ENCODE results near the gene CAPN12. TPM values are rescaled to one million over a fixed set of nuclear protein-coding genes. Genes with fewer than 3 reads are reported as not detected.

Gene CAPN12
- total RNA-seq, 2 donors from 2014 or later, result 0.74 to 0.90 TPM

DNA sequence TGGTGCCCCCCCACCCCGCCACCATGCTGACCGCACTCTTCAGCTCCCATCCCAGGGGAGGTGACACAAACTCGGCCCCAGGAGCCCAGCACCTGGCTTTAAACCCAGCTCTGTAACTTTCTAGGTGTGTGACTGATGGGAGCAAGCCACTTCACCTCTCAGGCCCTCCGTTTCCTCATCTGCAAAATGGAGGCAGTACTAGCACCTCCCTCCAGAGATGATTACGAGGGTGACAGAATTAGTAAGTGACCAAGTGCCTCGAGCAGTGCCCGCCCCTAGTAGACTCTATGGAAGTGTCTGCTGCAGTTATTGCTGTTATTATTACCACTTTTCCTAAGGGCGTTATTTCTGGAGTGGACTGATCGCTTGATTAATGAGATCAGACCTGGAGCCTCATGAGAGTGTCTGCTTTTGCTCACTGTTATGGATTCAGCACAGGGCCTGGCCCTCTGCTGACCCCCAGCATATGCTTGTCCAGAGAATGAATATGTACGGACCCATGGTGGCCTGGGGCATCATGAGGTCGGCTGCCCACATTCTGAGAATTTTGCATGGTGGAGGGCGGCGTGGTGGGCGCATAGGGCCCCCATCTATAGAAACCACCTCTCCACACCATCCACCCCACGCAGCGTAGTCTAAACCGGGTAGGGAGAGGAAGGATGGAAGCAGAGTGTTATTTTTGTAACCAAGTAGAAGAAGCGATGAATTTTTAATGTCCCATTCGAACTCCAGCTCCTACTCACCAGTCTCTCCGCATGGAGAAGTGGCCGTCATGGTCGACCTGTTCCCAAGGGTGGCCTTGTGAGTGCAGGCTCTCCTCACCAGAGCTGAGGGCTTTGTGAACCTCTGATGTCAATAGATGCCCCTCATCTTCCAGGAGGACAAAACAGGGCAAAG, 48.2 kb downstream of the CAPN12 start:
- no peak for DNase-seq (ENCODE audit: low spot score)
- H3K27me3 ChIP-seq, result no peaks in the 10 kb centered on the region
- no peaks in the 10 kb centered on the region for H3K9me3 ChIP-seq
- TF ChIP-seq, protein P1, sequence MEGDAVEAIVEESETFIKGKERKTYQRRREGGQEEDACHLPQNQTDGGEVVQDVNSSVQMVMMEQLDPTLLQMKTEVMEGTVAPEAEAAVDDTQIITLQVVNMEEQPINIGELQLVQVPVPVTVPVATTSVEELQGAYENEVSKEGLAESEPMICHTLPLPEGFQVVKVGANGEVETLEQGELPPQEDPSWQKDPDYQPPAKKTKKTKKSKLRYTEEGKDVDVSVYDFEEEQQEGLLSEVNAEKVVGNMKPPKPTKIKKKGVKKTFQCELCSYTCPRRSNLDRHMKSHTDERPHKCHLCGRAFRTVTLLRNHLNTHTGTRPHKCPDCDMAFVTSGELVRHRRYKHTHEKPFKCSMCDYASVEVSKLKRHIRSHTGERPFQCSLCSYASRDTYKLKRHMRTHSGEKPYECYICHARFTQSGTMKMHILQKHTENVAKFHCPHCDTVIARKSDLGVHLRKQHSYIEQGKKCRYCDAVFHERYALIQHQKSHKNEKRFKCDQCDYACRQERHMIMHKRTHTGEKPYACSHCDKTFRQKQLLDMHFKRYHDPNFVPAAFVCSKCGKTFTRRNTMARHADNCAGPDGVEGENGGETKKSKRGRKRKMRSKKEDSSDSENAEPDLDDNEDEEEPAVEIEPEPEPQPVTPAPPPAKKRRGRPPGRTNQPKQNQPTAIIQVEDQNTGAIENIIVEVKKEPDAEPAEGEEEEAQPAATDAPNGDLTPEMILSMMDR (IDR thresholded peaks at IDR 0.05), result no peak
- H3K4me3 ChIP-seq, result no peak overlapping the region
- H3K27ac ChIP-seq, result peak overlapping the region; percentile 90 to 93
- peaks cover 34% of the 10 kb centered on the region for H3K36me3 ChIP-seq
- peaks cover 3 to 100% of the 10 kb centered on the region in 2 donors for H3K4me1 ChIP-seq

DNA sequence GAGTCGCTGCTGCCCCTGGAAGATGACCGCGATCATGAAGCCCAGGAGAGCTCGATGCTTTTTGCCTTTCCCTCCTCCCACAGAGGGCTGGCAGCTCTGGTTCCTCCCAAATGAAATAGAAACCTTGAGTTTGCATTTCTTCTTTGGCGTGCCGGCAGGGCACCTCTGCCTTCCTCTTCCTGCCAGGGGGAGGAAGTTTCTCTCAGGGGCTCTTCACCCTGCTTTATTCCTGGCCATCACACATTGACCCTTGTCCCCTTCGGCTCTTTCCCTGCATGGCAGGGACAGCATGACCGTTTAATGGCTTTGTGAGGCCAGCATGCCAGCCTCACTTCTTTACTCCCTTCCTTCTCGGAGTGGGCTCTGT, 49.0 kb downstream of the CAPN12 start:
- DNase-seq (ENCODE audit: low spot score), result no peak
- H3K27me3 ChIP-seq, result no peaks in the 10 kb centered on the region
- no peak overlapping the region for H3K4me3 ChIP-seq
- peaks cover 3 to 100% of the 10 kb centered on the region in 2 donors for H3K4me1 ChIP-seq
- H3K9me3 ChIP-seq, result no peaks in the 10 kb centered on the region
- TF ChIP-seq, protein P1 (IDR thresholded peaks at IDR 0.05), result no peak
- peak overlapping the region; percentile 90 to 93 for H3K27ac ChIP-seq
- peaks cover 32% of the 10 kb centered on the region for H3K36me3 ChIP-seq

DNA sequence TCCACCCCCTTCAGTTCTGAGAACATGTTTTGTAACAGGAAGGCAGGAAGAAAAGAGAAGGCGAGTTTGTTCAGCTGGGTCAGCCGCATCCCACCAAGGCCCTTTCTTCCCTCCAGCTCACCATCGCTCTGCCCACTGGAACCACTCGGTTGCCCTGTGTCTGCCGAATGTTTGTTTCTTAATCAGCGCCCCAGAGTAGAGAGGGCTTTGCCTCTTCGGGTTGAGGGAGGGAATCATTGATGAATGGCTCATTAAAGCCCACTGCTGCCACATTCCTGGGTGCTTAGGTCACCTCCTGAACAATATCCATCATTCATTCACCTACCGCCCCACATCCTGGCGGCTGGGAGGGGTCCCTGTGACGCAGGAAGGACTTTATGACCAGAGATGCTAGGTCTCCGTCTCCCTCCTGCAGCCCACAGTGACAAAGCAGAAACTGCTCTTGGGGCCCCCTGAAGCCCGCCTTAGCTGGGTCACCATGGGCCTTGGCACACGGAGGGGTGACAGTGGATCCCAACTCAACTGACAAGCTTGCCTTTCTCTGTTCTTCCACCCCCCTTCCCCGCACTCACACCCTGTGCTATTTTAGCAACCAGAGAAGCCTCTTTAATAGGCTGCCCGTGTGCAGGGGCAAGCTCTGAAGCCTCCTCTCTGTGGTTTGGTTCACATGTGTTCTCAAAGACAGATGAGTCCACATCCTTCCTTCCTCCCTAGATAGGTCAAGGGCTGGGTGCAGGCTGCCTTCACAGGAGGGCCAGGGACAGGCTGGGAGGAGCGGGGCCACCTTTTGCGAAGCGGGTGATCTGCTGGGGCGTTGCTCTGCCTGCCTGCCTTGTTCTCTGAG, 50.7 kb downstream of the CAPN12 start:
- Histone ChIP-seq H3K36me3 (peaks cover 33% of the 10 kb centered on the region), H3K4me1 (peaks cover 3 to 100% of the 10 kb centered on the region in 2 donors), H3K27ac (peak overlapping the region; percentile 90 to 93), H3K9me3 (no peaks in the 10 kb centered on the region), H3K4me3 (no peak overlapping the region), H3K27me3 (no peaks in the 10 kb centered on the region)
- no peak for DNase-seq (ENCODE audit: low spot score)
- TF ChIP-seq, protein P1 (IDR thresholded peaks at IDR 0.05), result no peak

DNA sequence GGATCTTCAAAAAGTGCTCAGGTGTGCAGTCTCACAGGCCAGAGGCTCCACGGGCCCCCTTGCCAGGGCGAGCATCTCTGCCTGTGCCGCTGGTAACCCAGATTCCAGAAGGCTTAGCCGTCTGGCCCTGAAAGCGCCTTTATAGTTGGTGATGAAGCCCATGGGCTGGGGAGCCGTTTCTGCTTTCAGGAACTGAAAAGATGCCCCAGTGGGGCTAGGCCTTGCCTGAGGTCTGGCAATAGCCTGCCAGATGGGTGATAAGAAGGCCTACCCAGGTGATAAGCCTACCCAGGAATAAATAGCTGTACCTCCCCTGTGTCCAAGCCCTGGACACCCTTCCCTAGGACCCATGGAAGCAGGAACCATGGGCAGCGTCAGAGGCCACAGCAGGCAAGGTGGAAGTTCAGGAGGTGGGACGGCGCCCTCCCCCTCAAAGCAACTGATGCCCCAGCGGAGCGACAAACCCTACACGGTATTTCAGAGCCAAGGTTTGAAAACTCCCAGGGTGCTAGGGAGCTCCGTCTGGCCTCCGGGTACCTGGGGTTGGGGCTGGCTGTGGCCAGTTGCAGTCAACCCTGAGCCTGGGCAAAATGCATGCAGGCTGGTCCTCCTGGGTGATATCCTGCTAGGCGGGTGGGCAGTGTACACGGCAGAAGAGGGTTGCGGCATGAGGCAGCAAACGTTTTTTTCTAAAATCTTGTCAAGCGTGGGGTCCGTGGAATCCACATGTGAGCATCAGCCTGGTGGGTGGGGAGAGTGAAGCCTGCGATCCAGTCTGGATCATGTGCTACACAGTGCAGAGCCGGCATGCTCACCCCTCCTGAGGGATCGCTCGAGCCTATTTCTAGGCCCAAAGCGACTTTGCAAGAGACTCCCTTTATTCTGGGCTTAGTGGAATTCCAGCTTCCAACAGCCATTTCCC, 51.6 kb downstream of the CAPN12 start:
- no peak for DNase-seq (ENCODE audit: low spot score)
- TF ChIP-seq, protein P1 (IDR thresholded peaks at IDR 0.05), result no peak

DNA sequence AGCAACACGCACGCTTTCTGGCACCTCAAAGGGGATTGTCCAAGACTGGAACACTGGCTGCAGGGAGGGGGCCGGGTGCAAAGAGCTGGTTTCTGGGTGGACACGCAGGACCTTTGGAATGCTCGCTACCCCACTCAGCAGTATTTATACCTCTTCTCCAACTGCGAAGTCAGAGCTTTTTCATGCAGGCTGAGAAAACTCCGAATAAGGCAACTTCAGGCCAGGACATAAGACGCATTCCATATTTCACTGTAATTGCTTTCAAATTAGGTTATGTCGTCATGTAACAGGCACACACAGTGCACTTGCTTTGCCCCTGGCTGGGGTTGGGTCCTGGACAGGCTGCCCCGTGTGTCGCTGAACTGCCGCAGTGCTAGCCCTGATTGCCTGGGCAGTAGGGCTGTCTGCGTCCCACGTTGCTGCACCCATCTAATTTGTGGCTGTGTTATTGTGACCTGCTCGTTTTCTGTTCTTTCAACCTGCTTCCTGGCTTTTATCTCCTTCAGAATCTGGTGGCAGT, 52.3 kb downstream of the CAPN12 start:
- DNase-seq (ENCODE audit: low spot score), result peak; percentile 85
- Histone ChIP-seq H3K9me3 (no peaks in the 10 kb centered on the region), H3K4me3 (no peak overlapping the region), H3K27me3 (no peaks in the 10 kb centered on the region), H3K4me1 (peaks cover 3 to 95% of the 10 kb centered on the region in 2 donors), H3K36me3 (peaks cover 25% of the 10 kb centered on the region), H3K27ac (peak overlapping the region; percentile 90 to 93)
- TF ChIP-seq, protein P1 (IDR thresholded peaks at IDR 0.05), result no peak

More for the DNA sequence above, 51.6 kb downstream of the CAPN12 start:
- Histone ChIP-seq H3K36me3 (peaks cover 32% of the 10 kb centered on the region), H3K9me3 (no peaks in the 10 kb centered on the region), H3K4me3 (no peak overlapping the region), H3K4me1 (peaks cover 3 to 99% of the 10 kb centered on the region in 2 donors), H3K27ac (peak overlapping the region; percentile 90 to 93), H3K27me3 (no peaks in the 10 kb centered on the region)

Data from right atrium auricular region (tissue), 2 donors.